HG03571 (cell line): ENCODE results near the gene KIAA0232.
"Not testable (repeated sequence)": the region's sequence is repeated elsewhere in the genome, so short reads cannot be mapped to it uniquely, and the experiment has no call there.

Experiments used
- ATAC-seq: cut with Tn5 transposase; IDR thresholded peaks from one replicate; pipeline ENCODE4 v1.9.1; 2021; ENCODE audit not compliant: unreplicated experiment

KIAA0232 gene

GRCh38 chr4:6803246-6803645, 20.7 kb downstream of the KIAA0232 start:
- no peak for ATAC-seq

GRCh38 chr4:6804082-6804752, 21.7 kb downstream of the KIAA0232 start:
- ATAC-seq: no peak

- ATAC-seq: no peak
These were observed 24.5 kb downstream of the KIAA0232 start for GRCh38 chr4:6806924-6807626.

GRCh38 chr4:6808259-6808658, 25.7 kb downstream of the KIAA0232 start:
- ATAC-seq: no peak

GRCh38 chr4:6811165-6811564, 28.6 kb downstream of the KIAA0232 start:
- no peak for ATAC-seq

- ATAC-seq: no peak
These were observed 30.2 kb downstream of the KIAA0232 start for GRCh38 chr4:6812766-6813165.

- ATAC-seq: no peak
These were observed 31.2 kb downstream of the KIAA0232 start for GRCh38 chr4:6813725-6814124.

GRCh38 chr4:6815029-6815836, 32.7 kb downstream of the KIAA0232 start:
- no peak for ATAC-seq

GRCh38 chr4:6819295-6819694, 36.8 kb downstream of the KIAA0232 start:
- ATAC-seq: no peak

GRCh38 chr4:6820695-6821094, 38.2 kb downstream of the KIAA0232 start:
- ATAC-seq: no peak

GRCh38 chr4:6824071-6824470, 41.5 kb downstream of the KIAA0232 start:
- ATAC-seq: no peak

- ATAC-seq: no peak
These were observed 42.4 kb downstream of the KIAA0232 start for GRCh38 chr4:6824772-6825402.

- no peak for ATAC-seq
These were observed 42.9 kb downstream of the KIAA0232 start for GRCh38 chr4:6825403-6825802.

- ATAC-seq: no peak
These were observed 44.4 kb downstream of the KIAA0232 start for GRCh38 chr4:6826781-6827508.

GRCh38 chr4:6829086-6829485, 46.6 kb downstream of the KIAA0232 start:
- no peak for ATAC-seq

GRCh38 chr4:6834867-6835266, 52.3 kb downstream of the KIAA0232 start:
- ATAC-seq: no peak

GRCh38 chr4:6835616-6836015, 53.1 kb downstream of the KIAA0232 start:
- not testable (repeated sequence) for ATAC-seq

- ATAC-seq: not testable (repeated sequence)
These were observed 54.6 kb downstream of the KIAA0232 start for GRCh38 chr4:6837106-6837505.

GRCh38 chr4:6839579-6839978, 57.1 kb downstream of the KIAA0232 start:
- ATAC-seq: no peak

GRCh38 chr4:6840062-6840976, 57.8 kb downstream of the KIAA0232 start:
- ATAC-seq: no peak
